Measurements from ENCODE around the gene ACTR3C.
"Not testable (repeated sequence)": the region's sequence is repeated elsewhere in the genome, so short reads cannot be mapped to it uniquely, and the experiment has no call there.

Gene ACTR3C

GRCh38 chr7:150312649-150313366, 10.5 kb downstream of the ACTR3C start:
- DNase-seq, result not testable (repeated sequence)

GRCh38 chr7:150311711-150312110, 11.6 kb downstream of the ACTR3C start:
- no peak for DNase-seq

GRCh38 chr7:150311146-150311545, 12.2 kb downstream of the ACTR3C start:
- DNase-seq, result no peak

- no peak for DNase-seq
These were observed 14.8 kb downstream of the ACTR3C start for GRCh38 chr7:150308575-150308974.

- DNase-seq, result no peak
These were observed 15.4 kb downstream of the ACTR3C start for GRCh38 chr7:150307904-150308303.

GRCh38 chr7:150307129-150307528, 16.2 kb downstream of the ACTR3C start:
- DNase-seq, result no peak

GRCh38 chr7:150306377-150306776, 17.0 kb downstream of the ACTR3C start:
- not testable (repeated sequence) for DNase-seq

GRCh38 chr7:150305903-150306284, 17.5 kb downstream of the ACTR3C start:
- not testable (repeated sequence) for DNase-seq

- not testable (repeated sequence) for DNase-seq
These were observed 18.0 kb downstream of the ACTR3C start for GRCh38 chr7:150305259-150305902.

GRCh38 chr7:150304499-150305258, 18.7 kb downstream of the ACTR3C start:
- DNase-seq, result not testable (repeated sequence)

- not testable (repeated sequence) for DNase-seq
These were observed 20.4 kb downstream of the ACTR3C start for GRCh38 chr7:150302908-150303310.

- not testable (repeated sequence) for DNase-seq
These were observed 25.4 kb downstream of the ACTR3C start for GRCh38 chr7:150297978-150298377.

GRCh38 chr7:150296802-150297201, 26.5 kb downstream of the ACTR3C start:
- not testable (repeated sequence) for DNase-seq

GRCh38 chr7:150295614-150296013, 27.7 kb downstream of the ACTR3C start:
- not testable (repeated sequence) for DNase-seq

- not testable (repeated sequence) for DNase-seq
These were observed 28.3 kb downstream of the ACTR3C start for GRCh38 chr7:150295027-150295426.

- DNase-seq, result not testable (repeated sequence)
These were observed 33.0 kb downstream of the ACTR3C start for GRCh38 chr7:150290317-150290716.

GRCh38 chr7:150288816-150289215, 34.5 kb downstream of the ACTR3C start:
- not testable (repeated sequence) for DNase-seq

- DNase-seq, result not testable (repeated sequence)
These were observed 35.5 kb downstream of the ACTR3C start for GRCh38 chr7:150287815-150288214.

GRCh38 chr7:150285849-150286754, 37.2 kb downstream of the ACTR3C start:
- peak; percentile 8 to 63 (median 23) for DNase-seq

- DNase-seq, result not testable (repeated sequence)
These were observed 39.7 kb downstream of the ACTR3C start for GRCh38 chr7:150283608-150284007.

- not testable (repeated sequence) for DNase-seq
These were observed 40.2 kb downstream of the ACTR3C start for GRCh38 chr7:150283111-150283510.

- DNase-seq, result not testable (repeated sequence)
These were observed 41.5 kb downstream of the ACTR3C start for GRCh38 chr7:150281681-150282403.
